GM10248 (cell line): Measurements from ENCODE around the gene IL13.

Source experiments
- CTCF ChIA-PET: fragments of 300-600 bp; sonication (Branson Sonifier 250); formaldehyde crosslinking; extraction: SDS; loops from one replicate; lab custom pipeline; 2021; ENCODE audit warnings: antibody characterized with exemption; lab: Yijun Ruan, JAX
- POLR2A ChIA-PET: fragments of 350-650 bp; sonication (Branson Sonifier 250); formaldehyde crosslinking; extraction: SDS; loops from one replicate; lab custom pipeline; 2020; ENCODE audit warnings: antibody characterized with exemption; lab: Yijun Ruan, JAX
- DNase-seq: peaks from one replicate; pipeline ENCODE4 v3.0.0; 2012; ENCODE audit errors: extremely low spot score
- CTCF ChIP-seq: IDR thresholded peaks from 2 replicates; pipeline ENCODE4 v1.5.1; 2012; ENCODE audit warnings: mild to moderate bottlenecking, low read depth; ENCODE audit errors: extremely low read depth, missing control alignments, control extremely low read depth

IL13 gene

DNA sequence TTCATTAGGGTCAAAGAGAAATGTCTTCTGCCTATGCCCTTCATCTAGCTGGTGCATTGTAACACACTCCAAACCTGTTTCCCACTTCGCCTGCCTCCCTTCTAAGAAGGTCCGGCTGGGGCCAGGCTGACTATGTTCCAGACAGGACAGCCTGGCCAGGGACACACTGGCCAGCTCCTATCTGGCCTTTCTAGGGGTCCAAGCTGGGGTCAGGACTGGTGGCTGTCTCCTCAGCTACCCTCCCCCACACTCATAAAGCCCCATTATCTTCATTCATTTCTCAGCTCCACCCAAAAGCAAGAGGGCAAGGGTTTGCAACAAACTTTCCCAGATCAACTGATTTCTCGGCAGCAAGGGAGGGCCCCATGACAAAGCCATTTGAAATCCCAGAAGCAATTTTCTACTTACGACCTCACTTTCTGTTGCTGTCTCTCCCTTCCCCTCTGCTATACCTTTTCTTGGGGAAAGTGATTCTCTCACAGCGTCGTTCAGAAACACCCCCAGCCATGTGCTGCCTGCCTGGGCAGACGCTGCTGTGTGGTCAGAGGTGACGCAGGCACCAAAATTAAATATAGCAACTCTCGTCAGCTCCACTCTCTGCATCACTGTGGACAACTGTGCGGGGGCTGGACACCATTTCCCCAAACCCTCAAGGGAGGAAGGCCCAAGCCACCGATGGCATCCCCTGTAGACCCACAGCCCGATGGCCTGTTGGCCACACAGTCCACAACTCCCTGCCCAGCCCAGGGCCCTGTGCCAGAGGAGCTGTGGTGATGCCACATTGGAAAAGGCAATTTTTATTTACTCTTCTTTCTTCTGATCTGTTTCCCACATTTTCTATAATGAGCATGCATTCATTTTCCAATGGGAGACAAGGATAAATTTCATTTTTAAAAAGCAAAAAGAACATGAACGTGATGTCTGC lies 6.1 kb downstream of the IL13 start:
- POLR2A ChIA-PET: interaction anchor here (0.6 to 3.4 kb wide), 2 partner anchors 10 to 66 kb away, joined by 4 to 21 read pairs; partner anchors contain the start of gene IL4
- no peak for TF ChIP-seq CTCF
- peak; percentile 87 for DNase-seq
- CTCF ChIA-PET: interaction anchor here (1.1 to 10.7 kb wide), 7 partner anchors 12 to 160 kb away, joined by 3 to 78 read pairs (median 4); partner anchors contain the start of gene IL4

- CTCF ChIA-PET: interaction anchor here (1.1 to 10.7 kb wide), 5 partner anchors 11 to 159 kb away, joined by 3 to 78 read pairs (median 4); partner anchors contain the start of gene IL4
- POLR2A ChIA-PET: interaction anchor here (3.4 kb wide), 1 partner anchor 10 kb away, joined by 21 read pairs; the partner anchor contains the start of gene IL4
- TF ChIP-seq CTCF: no peak
- no peak for DNase-seq
Observed at GRCh38 chr5:132664696-132665209, 6.8 kb downstream of the IL13 start.

GRCh38 chr5:132665574-132666080 lies 7.7 kb downstream of the IL13 start:
- TF ChIP-seq CTCF: no peak
- DNase-seq: no peak
- ChIA-PET POLR2A (interaction anchor here (3.4 kb wide), 1 partner anchor 9 kb away, joined by 21 read pairs; the partner anchor contains the start of gene IL4), CTCF (interaction anchor here (10.7 kb wide), 1 partner anchor 10 kb away, joined by 78 read pairs; the partner anchor contains the start of gene IL4)

DNA sequence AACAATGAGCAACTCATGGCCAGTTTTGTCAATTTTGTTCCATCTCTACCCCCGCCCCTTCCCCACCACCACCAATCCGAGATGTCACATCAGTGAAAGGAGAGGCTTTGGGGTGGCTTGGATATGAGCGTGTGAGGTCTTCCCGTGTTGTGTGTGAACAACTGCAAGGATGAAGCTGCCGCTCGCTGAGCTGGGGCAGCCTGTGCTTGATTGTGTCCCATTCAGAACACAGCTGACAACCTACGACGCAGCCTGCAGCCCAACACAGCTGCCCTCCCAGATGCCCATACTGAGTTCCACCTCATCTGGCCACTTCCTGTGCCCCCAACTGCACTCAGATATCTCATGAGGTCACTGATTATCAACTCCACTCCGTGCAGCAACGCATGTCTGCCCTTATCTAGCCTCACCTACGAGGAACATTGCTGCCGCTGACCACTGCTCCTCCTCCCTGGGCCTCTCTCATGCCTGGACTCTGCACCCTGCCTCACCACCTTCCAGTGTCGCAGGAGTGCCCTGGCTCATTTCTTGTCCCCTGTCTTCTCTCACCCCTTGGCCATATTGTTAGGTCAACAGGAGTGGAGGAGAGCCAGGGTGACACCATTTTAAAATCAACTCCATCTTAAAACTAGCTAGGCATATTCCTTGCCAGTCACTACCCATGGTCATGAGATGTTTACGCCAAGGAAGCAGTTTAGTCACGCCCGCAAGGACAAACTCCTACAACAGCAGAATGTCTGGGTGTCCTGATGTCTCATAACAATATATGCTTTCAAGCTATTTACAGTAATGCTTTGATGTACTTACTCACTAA lies 8.5 kb downstream of the IL13 start:
- TF ChIP-seq CTCF: no peak
- ChIA-PET POLR2A (no interaction called here), CTCF (interaction anchor here (0.6 to 10.7 kb wide), 5 partner anchors 9 to 154 kb away, joined by 3 to 78 read pairs (median 3); partner anchors contain the start of gene IL4)
- no peak for DNase-seq

DNA sequence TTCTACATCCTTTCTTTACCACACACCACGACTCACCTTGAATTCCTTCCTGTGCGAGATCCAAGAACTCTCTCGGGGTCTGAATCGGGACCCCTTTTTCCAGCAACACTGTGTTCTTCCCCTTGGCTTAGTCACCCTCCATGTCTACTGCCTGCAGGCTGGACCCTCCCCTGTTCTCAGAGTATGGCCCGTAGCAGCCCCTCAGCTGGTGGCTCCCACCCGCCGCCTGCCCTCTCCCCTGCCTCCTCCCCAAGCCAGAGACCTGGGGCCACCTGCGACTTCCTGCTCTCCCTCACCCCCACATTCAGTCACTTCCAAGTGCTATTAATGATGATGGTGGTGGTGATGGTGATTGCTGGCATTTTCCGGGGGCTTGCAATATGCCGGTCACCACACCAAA lies 9.3 kb downstream of the IL13 start:
- no peak for TF ChIP-seq CTCF
- ChIA-PET POLR2A (no interaction called here), CTCF (interaction anchor here (0.9 to 10.7 kb wide), 5 partner anchors 8 to 153 kb away, joined by 3 to 78 read pairs (median 3); partner anchors contain the start of gene IL4)
- no peak for DNase-seq
